GM12878 (cell line): ENCODE results near the gene FGGY. TPM values are rescaled to one million over a fixed set of nuclear protein-coding genes. Genes with fewer than 3 reads are reported as not detected.

ENCODE experiments used
- ETV6 ChIP-seq, 2 experiments: fragments of 450-650 bp in 1 of 2; IDR thresholded peaks in 1 of 2; conservative IDR thresholded peaks in 1 of 2; 2 replicates each; pipeline ENCODE4 v1.6.1; 2014; ENCODE audit warnings: antibody characterized with exemption in 1 of 2, borderline replicate concordance in 1 of 2, low read depth in 1 of 2, mild to moderate bottlenecking in 1 of 2, moderate library complexity in 1 of 2
- NBN ChIP-seq: fragments of 450-650 bp; IDR thresholded peaks from 2 replicates; pipeline ENCODE4 v1.6.1; 2016
- RELB ChIP-seq: fragments of 450-650 bp; IDR thresholded peaks from 2 replicates; pipeline ENCODE4 v1.6.1; 2017; ENCODE audit warnings: low read depth, mild to moderate bottlenecking, moderate library complexity
- ZBTB4 ChIP-seq: fragments of 450-650 bp; formaldehyde crosslinking; IDR thresholded peaks from 2 replicates; pipeline ENCODE4 v1.4.0; 2022; ENCODE audit warnings: mild to moderate bottlenecking, moderate library complexity
- ZNF217 ChIP-seq: fragments of 450-650 bp; IDR thresholded peaks from 2 replicates; pipeline ENCODE4 v1.6.1; 2017; ENCODE audit warnings: antibody characterized with exemption, mild to moderate bottlenecking
- ZNF622 ChIP-seq: fragments of 450-650 bp; IDR thresholded peaks from 2 replicates; pipeline ENCODE4 v1.6.1; 2017; ENCODE audit warnings: mild to moderate bottlenecking, inconsistent platforms
- polyA plus RNA-seq, 11 experiments: library from polyadenylated mRNA; depleted of rRNA in 4 of 11; unstranded in 6 of 11; stranded (reverse) in 5 of 11; fragments of >200 nt; fragmentation: Nextera tagmentation in 4 of 11; fragmentation: Illumina TruSeq in 1 of 11; extraction: Ambion mirVana in 4 of 11; extraction: Trizol in 1 of 11; gene quantifications; 1 replicate in 1 of 11; 2 replicates in 10 of 11; pipeline versions ENCODE4 v1.2.1 to v1.2.3, GENCODE V29; 2011 to 2016; ENCODE audit warnings: inconsistent platforms in 2 of 11, missing spikeins in 2 of 11, low read depth in 1 of 11
- total RNA-seq, 4 experiments: library from RNA; depleted of rRNA in 3 of 4; stranded (reverse); fragments of >200 nt in 3 of 4; fragmentation: Illumina TruSeq in 1 of 4; extraction: Trizol in 1 of 4; gene quantifications; 2 replicates each; pipeline versions ENCODE4 v1.2.1 to v1.2.3, GENCODE V29; 2013 to 2021

The FGGY gene
- total and polyA plus RNA-seq, 10 of the 15 experiments (the other 5 are each of a cell fraction or from before 2014, with no cell fraction given) = 6.2 to 11.9 (median 7.5) TPM

- TF ChIP-seq ZBTB4 = no peak
- no peak for TF ChIP-seq RELB
- TF ChIP-seq ZNF217 = no peak
- no peak for TF ChIP-seq NBN
- TF ChIP-seq ETV6 (conservative IDR thresholded peaks at IDR 0.05 in 1 of 2, IDR thresholded peaks at IDR 0.05 in 1 of 2; ENCODE audit: borderline replicate concordance in 1 of 2, low read depth in 1 of 2) = no peak
- TF ChIP-seq ZNF622 = no peak
Measured at GRCh38 chr1:59767119-59767518, 470.2 kb downstream of the FGGY start (continued).
